Measurements from ENCODE around the gene HMG20B.

Gene HMG20B

DNA sequence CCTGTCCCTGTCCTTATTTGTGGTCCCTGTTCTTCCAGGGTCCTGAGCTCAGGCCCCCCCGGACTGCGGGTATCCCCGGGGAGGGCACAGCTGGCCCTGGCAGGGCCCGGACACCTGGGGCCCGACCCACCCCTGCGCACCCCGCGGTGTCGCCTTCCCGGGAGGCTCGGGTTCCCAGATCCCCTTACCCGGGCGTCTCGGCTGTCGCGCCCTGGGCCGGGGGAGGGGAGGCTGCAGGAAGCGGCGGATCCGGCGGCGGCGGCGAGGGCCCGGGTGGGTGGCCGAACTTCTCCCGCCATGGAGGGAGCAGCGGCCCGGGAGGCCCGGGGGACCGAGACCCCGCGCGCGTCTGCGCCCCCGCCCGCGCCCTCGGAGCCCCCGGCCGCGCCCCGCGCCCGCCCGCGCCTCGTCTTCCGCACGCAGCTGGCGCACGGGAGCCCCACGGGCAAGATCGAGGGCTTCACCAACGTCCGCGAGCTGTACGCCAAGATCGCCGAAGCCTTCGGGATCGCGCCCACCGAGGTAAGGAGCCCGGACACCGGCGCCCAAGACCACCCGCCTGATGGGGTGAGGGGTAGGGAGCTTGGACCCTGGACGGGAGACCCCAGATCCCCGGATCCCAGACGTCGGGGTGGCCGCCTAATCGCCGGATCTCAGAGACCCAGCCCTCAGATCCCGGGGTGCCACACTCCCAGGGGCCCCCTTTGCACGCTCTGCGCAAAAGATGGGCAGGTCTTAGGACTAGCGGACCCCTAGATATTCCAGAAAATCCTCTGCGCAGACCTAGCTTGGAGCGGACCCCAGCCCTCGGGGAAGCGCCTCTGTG lies 12.8 kb downstream of the HMG20B start, which contains the start of gene GIPC3:
Gene GIPC3, plus strand, starts transcription at position 178 of the 826 bp plus-strand sequence. Its CDS starts 120 bp downstream, at position 298.
- no peak for DNase-seq

- DNase-seq: peak in 1 of 2 experiments; percentile 55
Measured at GRCh38 chr19:3586127-3586626, 13.4 kb downstream of the HMG20B start.

DNA sequence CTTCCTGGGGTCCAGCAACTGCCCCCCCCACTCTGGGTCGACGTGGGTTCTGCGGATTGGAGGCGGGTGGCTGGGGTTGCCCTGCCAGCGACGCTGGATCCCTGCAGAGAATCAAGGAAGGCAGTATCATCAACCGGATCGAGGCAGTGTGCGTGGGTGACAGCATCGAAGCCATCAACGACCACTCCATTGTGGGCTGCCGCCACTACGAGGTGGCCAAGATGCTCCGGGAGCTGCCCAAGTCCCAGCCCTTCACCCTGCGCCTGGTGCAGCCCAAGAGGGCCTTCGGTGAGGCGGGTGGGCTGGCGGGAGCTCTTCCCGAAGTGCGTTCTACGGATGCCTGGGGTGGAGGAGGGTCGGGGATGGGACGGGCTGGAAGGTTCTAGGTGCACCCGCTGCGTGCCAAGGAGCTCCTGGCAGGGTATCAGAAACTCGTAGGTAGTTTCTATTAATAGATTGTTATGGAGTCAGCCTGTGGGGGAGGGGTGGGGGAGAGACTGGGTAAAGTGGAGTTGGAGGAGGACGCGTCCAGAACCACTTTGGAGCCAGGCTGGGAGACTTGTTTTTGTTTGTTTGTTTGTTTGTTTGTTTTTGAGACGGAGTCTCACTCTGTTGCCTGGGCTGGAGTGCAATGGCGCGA lies 14.1 kb downstream of the HMG20B start:
- DNase-seq: no peak

DNA sequence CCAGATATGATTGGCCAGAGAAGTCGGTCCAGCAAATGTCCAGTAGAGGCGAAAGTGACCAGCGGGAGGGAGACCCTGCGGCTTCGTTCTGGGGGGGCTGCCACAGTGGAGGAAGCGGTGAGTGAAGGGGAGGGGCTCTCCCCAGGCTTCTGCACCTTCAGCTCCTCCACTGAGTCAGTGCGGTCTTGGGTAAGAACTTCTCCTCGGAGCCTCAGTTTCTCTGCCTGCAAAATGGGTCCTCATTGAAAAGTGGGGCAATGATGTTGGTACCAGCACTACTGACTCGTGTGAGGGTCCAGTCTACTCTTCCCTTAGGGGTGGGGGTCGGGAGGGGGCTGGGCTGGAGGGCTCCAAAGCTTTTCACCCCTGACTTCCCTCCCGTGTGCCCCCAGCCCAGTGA lies 16.7 kb downstream of the HMG20B start:
- no peak for DNase-seq

- no peak for DNase-seq
Measured at GRCh38 chr19:3589949-3590348, 17.2 kb downstream of the HMG20B start.

GRCh38 chr19:3590991-3591659 lies 18.4 kb downstream of the HMG20B start:
- DNase-seq: no peak

DNA sequence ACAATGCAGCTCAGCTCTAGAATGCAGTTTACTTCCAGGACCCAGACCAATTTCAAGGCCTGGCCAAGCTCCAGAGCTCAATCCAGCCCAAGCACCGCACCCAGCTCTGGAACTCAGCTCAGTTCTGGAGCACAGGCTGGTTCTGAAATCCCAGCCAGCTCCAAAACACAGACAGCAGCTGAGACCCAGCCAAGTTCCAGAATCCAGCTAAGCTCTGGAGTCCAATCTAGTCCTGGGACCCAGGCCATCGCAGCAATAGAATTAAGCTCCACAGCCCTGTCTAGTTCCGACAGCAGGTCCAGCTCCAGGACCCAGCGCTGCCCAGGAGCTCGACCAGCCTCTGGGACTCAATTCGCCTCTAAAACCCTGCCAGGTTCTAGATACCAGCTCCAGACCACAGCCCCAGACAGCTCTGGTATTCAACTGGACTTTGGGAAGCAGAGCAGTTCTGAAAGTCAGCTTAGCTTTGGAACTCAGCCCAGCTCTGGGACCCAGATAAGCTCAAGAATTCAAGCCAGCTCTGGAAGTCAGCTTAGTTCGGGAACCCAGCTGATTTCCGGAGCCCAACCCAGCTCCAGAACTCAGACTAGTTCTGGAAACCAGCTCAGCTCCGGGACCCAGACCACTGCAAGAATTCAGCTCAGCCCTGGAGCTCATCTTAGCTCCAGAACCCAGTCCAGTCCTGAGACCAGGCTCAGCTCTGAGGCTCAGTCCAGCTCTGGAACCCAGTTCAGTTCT lies 19.3 kb downstream of the HMG20B start:
- no peak for DNase-seq

- no peak for DNase-seq
Measured at GRCh38 chr19:3593156-3593555, 20.4 kb downstream of the HMG20B start.

- DNase-seq: no peak
Measured at GRCh38 chr19:3595521-3596061, 22.8 kb downstream of the HMG20B start.

- no peak for DNase-seq
Measured at GRCh38 chr19:3599776-3600187, 27.0 kb downstream of the HMG20B start.

DNA sequence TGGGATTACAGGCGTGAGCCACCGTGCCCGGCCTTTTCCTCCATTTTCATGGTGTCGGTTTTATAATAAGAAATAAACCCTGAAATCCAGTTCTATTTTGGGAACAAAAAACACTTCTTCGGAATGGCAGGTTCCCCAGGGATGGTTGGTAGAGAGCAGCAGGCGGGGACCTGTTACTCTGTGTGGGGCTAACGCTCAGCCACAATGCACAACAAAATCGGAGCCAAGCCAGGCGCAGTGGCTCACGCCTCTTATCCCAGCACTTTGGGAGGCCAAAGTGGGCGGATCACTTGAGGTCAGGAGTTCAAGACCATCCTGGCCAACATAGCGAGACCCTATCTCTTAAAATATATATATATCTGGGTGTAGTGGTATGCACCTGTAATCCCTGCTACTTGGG lies 28.3 kb downstream of the HMG20B start:
- DNase-seq: no peak

DNA sequence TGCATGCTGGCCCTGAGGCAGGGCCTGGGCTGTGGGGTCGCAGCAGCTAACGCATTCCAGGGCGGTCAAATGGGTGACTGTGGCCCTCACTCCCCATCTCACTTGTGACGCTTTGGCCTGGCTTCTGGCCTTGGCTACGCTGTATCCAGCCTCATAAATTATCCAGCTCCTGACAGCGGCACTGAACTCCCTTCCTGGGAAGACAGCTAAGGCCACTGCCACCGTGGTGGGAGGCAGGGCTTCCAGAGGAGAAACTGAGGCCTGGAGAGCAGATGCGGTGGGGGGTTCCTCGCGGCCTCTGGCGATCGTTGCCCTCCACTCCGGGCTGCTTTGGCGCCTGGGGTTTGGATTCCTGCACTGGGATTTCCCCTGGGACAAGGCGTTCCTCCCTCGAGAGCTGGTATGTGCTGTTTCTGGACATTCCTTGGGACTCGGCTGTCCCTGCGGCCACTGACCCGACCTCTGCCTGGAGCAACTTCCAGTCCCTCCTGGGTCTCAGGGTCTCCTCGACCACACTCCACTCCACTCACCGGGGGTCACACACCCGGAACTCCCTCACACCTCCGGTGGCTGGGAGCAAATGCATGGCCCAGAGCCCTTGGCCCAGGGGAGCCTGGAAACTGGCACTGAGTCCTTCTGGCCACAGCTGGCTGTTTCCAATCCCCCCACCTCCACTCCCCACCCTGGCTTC lies 30.5 kb downstream of the HMG20B start:
- no peak for DNase-seq

GRCh38 chr19:3604227-3604986 lies 31.7 kb downstream of the HMG20B start:
- DNase-seq: no peak

DNA sequence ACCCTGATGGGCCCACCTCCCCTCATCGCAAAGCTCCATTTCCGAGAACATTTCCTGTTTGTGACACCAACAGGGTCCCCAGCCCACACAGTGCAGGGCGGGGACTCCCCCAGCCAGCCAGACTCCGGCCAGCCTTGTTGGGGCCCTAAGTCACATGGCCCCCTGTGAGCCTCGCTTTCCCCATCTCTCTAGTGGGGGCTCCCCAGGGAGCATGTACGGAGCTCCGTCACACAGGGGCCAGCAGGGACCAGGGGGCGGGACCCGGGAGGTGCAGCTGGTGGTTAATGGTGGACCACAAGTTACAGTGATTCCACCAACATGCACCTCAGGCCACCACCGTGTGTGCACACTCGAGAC lies 32.2 kb downstream of the HMG20B start:
- no peak for DNase-seq

GRCh38 chr19:3605361-3605760 lies 32.6 kb downstream of the HMG20B start:
- DNase-seq: no peak

- DNase-seq: no peak
Measured at GRCh38 chr19:3605770-3606169, 33.0 kb downstream of the HMG20B start.

DNA sequence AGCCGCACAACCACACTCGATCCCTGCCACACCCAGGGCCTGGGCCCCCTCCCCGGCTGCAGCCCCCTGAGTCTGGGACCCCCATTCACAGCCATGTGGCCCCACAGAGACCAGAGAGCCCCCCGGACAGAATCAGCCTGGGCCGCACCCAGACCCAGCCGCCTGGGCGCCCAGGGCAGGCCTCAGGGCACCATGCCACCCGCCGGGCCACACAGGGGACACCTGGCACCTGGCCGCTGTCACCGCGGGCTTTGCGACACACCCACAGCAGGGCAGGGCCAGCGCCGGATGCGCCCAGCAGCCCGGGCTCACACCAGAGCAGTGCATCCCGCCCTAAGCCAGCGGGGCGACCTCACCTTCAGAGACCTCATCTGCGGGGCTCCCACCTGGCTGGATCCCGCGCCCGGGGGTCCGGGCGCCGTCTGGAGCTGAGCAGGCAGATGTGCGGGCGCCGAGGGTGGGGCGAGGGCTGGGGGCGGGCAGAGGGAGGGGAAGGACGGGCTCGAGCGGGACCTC lies 33.5 kb downstream of the HMG20B start:
- no peak for DNase-seq

- DNase-seq: peak; percentile 23 to 61
Measured at GRCh38 chr19:3606690-3607289, 34.0 kb downstream of the HMG20B start, which contains the start of gene TBXA2R. Gene TBXA2R, minus strand, starts transcription at chr19:3606875. Its CDS starts 6,241 bp downstream, at chr19:3600634.

- no peak for DNase-seq
Measured at GRCh38 chr19:3607303-3608078, 34.7 kb downstream of the HMG20B start.
